Limb (tissue), 2 donors: ENCODE results near the gene RRBP1.

Source experiments
- DNase-seq, 2 donors: peaks; one replicate each; pipeline ENCODE4 v3.0.0-alpha.2; 2016; ENCODE audit errors: extremely low spot score in 2 of 2

The RRBP1 gene

DNA sequence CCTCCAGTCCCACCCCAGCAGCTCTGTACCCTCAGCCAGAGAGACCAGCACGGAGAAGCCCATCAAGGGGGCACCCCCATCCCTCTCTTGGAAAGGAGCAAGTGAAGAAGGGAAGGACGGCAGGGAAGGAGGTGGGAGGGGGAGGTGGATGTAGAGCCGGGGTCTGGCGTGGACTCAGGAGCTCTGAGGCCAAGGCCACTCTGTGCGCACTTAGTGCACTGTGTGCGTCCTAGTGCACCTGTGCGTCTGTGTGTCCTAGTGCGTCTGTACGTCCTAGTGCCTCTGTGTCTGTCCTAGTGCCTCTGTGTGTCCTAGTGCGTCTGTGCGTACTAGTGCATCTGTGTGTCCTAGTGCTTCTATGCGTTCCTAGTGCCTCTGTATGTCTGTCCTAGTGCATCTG, 58.0 kb downstream of the RRBP1 start:
- DNase-seq: peak in 1 of 2 donors; percentile 13

DNA sequence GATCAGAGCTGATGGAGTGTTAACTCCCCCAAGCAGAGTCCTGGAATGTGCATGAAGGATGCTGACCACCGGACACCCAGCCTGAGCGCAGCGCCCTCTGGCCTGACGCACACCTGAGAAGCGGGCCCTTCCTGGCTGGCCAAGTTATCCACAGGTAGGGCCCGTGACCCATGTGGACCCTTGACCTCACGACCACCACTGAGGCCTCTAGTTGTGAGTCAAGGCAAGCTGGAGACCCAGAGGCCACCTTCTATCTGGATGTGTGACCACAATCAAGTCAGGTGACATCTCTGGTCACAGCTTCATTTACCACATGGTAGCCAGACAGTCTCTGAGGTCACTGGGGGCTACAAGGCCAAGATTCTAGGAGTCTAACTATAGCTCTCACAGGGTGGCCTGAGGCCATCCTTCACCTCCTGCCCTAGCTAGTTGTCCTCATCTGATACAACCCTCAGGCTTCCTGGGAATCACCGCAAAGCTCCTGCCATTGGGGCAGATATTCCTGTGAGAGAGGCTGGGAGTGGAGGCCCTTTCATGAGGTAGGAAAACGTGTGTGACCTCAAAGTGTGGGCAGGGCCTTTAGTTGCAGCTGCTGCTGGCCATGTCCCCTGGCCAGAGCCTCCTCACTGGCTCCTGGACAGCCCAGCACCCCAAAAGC, 59.1 kb downstream of the RRBP1 start:
- peak in 1 of 2 donors; percentile 18 for DNase-seq

DNA sequence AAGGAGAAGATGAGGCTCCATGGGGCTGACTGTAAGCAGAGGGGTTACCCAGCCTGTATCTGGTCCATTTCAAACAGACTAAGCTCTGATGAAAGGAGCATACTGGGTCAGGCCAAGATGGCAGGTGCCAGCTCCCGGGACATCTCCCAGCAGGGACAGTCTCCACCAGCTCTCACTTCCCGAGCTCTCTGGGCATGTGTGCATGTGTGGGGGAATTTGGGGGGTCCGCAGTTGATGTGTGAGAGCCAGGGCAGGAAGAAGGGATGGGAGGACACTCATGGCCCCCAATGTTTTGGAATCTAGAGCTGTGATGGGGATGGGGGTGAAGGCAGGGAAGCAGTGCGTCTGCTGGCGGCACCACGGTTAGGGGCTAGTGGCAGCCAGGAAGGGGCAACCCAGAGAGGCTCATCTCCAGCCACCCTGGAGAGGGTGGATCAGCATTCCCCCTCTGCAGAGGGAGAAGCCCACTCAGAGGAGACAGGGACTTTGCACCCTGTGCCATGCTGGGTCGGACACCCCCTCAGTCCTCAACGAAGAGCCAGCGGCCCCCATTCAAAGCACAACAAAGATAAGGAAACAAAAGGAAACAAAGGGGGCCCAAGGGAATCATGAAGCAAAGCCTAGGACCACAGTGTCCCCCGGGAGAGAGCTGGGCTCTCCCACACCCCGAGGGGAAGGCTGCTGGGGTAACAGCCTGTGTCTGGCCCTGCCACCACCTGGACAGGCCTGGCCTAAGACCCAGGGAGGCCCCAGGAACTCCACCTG, 59.8 kb downstream of the RRBP1 start:
- DNase-seq: peak in 1 of 2 donors; percentile 21

DNA sequence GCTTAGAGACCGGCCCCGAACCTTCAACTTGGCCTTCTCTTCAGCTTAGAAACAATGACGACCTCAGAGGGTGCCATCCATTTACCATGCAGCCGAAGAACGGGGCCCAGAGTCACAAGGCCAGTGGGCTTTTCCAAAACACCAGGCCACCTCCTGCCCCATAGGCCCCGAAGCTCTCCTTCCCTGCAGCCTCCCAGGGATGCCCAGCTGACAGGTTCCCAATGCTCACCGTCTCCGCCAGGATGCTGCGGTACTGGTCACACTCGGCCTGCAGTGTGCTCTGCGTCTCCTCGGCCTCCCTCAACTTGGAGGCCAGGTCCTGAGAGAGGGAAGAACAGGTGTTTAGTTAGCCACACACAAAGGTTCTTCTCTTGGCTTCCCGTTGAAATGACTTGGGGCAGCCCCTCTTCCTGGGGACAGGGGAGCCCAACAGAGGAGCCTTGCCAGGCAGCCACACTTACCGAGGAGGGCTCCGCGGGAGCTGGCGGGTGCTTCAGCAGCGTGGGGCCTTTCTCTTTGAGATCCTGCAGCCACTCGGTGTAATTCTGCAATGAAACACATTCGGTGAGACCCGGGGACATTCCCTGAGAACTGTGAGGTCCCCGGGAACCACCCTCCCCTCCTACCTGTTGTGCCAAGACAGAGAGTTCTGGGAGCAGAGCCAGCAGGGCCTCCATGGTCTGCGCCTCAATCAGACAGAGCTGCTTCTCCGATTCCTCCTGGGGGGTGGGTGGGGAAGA, 60.6 kb downstream of the RRBP1 start:
- DNase-seq: peak in 1 of 2 donors; percentile 16

DNA sequence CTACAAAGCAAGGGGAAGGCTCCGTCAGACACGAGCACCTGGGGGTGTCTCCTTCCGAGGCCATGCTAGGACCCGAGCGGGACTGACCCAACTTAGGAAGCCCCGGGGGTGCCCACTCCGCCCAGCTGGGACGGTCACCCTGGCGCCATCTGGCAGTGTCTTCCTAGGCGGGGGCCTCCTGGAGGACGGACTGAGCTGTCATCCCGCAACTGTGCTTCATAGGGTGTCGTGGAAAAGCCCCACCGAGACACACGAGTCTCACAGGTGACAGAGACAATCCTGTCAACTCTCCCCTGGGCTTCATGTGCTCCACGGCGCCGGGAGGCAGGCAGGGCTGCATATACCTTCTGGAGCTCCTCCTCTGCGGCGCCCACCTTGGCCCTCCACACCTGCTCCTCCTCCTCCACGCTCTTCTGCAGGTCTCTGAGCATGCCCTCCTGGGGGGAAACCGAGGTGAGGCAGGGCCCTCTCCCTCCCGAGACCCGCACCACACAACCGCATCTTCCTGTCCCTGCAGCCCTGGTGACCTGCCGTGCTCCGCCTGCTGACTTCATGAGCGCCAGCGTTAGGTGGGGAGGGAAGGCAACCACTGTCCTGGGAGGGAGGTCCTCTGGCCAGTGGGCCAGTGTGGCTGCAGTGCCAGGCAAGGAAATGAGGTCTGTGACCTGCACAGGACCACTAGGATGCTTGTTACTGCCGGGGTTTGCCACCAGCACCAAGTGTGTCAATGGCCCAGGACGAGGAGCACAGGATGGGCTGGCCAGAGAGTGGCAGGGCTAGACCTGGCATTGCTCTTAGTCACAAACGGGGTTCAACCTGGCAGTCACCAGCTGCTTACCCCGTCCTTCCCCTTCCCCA, 61.4 kb downstream of the RRBP1 start:
- peak in 1 of 2 donors; percentile 22 for DNase-seq

DNA sequence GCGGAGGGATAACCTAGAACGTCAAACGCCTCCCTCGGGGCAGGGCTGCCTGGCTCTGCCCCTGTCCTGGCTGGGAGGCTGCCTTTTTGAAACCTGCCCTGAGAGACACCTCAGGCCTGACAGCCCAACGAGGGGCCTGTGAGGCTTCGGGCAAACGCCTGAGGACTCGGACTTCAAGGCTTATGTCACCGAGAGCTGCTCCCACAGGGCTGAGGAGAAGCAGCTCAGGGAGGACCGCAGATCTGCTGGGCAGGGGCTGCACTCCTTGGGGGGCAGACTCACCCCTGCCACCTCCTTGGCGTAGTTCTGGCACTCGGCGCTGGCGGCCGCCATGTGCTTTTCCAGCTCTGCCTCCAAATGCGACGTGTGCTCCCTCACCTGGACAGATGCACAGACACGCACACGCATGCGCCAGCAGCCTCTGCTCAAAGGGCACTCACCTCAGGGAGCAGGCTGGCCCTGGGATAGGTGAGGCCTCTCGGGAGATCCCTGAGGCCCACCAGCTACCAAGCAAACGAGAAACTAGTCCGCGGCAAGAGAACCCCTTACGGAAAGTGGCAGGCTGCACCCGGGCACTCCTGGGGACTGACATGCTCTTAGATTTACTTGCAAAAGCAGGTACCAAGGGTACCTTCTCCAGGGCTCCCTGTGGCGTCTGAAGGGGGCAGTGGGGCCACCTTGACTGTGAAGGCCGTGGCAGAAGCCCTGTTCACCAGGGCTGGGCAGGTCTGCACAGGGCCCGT, 62.5 kb downstream of the RRBP1 start:
- peak in 1 of 2 donors; percentile 28 for DNase-seq

DNA sequence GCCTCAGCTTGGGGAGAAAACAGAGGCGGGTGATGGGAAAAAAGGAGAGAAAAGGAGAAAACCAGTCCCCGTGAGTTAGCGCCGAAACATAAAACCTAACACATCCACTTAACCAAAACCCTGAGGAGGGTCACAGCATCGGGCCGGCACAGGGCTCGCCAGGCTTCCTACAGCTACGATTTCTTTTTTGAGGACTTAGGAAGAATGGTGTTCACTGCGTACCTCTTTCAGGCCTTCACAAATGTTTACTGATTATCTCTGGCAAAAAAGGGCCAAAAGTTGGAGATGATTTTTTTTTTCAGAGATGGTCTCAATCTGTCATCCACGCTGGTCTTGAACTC, 63.4 kb downstream of the RRBP1 start:
- DNase-seq: no peak

DNA sequence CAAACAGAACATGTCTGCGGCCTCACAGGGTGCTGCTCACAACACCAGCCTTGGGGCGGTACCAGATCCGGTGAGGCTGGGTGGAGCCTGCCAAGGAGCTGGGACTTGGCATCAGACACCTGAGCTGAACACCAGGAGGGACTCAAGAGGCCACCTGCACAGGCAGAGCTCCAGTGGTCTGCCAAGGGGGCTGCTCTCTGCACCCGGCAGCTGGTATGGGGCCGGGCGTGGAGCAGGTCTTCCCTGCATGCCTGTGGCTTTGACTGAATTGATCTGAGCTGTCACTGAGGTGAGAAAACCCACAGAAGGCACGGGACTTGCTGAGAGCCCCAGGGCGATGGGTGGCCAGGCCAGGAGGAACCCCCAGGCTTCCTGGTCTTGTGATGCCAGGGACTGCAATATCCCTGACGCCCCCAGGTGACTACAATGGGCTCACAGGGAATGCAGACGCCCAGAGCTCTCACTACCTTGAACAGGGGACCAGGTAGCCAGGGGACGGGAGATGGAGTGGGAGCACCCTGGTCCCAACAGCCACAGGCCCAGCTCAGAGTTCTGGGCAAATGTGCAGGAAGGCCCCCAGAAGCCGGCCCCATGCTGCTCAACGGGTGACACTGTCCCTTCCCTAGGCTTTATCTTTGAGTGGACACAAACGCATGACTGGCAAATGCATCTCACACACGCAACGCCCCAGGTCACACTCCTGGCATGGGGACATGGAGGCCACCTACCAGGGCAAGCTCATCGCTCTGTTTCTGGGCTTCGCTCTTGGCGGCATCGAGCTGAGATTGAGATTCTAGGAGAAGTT, 64.0 kb downstream of the RRBP1 start:
- peak in 1 of 2 donors; percentile 32 for DNase-seq

DNA sequence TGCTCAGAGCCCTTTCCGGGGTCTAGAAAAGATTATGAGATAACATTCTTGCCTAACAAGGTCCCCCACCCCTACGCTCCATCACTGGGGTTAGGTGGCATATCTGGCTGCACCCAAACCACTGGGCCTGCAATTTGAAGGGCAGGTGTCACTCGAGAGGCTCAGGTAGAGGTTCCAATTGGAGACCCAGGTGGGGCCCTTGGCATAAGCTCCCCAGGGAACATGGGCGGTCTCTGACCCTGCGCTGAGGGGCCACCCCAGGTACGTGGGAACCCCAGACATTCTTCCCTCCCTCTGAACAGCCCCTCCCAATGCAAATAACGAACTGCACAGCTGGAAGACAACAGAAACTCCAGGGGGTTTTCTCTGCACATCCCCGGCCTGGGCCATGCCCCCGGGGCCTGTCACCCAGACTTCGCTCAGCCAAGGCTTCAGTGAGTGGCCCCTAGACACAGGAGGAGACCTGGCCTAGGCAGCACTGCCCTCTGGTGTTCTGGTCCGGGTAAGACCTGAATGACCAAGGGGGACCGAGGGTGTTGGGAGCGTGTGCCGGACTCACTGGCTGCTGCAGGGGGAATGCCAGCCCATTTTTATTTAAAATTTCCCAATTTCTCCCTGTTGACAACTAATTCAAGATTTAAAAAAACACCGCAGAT, 64.7 kb downstream of the RRBP1 start:
- DNase-seq: peak in 1 of 2 donors; percentile 73

DNA sequence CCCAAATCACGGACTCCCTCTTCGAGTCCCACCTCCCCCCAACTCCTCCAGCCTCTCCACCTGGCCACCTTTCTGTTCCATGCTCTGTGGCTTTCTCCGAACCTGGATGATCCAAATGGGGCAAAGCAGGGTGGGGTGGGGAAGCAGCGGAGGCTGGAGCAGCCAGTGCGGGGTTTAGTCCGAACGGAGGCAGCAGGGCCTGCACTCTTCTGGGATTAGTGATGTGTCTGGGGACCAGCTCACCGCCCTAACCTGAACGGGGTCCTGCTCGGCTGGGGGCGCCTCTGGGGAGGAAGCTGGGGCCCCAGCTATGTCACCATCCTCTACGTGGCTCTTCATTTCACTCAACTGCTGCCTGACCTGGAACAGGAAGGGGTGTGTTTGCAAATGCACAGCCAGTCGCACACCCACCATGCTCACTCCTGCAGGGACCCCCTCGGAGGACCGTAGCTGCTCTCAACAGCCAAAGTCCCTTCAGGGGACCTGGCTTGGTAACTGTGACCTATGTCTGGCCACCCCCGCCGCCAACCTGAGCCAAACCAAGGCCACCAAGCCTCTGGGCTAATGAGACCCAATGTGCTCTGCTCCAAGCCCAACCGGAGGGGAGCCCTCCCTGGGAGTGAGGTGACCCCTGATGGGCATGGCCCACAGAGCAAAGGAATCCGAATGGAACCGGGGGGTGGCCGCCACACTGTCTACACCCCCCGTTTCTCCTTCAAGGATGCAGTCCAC, 65.4 kb downstream of the RRBP1 start:
- DNase-seq: peak in 1 of 2 donors; percentile 27

DNA sequence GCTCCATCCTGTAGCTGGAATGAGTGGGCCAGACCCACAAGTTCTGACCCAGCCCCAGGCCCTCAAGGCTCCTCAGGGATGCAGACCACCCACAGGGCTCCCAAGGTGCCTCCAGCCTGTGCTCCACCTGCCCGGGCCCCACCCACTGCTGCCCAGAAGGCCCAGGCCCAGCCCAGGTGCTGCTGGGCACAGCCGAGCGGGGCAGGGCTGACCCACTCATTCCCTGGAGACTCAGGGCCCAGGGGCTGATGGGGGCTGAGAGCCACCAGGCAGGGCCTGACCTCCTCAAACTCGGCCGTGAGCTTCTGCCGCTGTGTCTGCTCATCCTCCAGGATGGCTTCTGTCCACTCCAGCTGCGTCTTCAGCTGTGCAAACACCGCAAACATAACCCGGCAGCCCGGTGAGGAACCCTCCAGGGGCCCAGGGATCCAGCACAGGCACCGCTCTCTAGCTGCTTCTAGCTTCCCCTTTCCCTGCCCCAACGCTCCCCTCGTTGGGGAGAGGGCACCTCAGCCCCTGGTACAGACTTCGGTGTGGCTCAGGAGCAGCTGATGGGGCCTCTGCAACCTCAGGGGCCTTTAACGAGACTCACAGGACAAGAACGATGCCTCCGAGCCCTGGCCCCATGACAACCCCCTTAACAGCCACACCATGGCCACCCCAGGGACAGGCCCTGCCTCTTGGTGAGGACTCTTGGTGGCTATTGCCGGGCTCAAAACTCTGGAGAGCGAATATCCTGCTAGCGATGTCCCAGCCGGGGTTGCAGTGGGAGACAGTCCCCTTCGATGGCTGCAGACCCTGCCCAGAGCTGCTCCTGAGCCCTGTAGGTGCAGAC, 66.2 kb downstream of the RRBP1 start:
- DNase-seq: peak in 1 of 2 donors; percentile 43

DNA sequence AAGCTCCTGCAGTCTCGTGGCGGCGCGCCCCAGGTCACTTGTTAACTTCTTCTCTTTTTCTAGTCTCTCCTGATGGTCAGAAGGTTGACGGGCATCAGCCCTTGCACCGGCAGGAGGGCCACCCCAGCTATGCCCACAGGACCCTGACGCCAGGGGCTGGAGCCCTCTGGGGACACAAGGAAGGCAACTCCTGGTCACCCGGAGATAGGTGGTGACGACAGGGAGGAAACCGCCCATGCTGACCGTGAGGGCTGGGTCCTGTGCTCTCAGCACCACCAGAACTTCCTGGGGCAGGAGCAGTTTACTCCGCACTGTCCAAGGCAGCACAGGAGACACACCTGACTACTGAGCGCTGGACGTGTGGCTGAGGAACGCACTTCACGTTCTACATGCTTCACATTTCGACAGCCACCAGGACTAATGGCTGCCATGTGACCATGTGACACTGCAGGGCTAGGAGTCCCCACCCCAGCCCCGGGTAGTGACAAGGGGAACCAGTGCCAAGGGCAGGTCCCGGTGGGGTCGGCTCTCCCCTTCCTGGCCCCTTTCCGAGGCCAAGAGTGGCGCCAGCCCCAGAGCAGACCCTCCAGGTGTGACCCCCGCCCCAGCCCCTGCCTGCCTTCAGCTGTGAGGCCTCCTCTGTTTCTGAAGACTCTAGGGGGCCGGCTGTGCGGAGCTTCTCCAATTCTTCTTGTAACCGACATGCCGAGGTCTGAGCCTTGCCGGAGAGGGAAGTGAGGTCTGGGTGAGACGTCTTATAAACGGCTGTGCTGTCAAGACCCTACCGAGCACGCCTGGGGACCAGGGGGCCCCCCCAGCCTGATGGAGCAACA, 67.0 kb downstream of the RRBP1 start:
- DNase-seq: peak in 1 of 2 donors; percentile 25

DNA sequence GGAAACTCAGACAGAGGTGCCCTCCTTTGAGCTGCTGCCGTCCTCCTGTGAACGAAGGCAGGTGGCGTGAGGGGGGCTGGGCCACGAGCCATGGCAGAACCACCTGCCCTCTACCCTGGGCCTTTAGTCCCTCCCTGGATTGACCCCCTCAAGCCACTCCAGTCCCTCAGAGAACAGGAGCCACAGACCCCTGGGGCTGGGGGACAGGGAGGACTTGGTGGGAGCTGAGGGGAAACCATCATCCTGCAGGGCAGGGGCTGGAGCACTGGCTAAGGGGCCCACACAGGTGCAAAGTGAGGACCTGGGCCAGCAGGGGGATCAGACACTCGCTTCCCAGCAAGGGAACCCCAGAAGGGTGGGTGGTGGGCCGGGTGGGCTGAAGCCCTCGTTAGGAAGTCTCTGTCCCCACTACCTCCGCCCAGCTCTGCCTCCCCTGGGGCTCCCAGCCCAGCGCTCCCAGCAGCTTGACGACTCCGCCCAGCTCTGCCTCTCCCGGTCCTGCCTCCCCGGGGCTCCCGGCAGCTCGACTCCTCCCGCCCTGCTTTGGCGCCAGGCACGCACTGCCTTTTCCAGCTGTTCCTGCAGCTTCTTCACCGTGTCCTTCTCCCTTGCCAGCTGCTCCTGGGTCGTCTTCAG, 67.7 kb downstream of the RRBP1 start:
- peak; percentile 60 to 61 for DNase-seq

DNA sequence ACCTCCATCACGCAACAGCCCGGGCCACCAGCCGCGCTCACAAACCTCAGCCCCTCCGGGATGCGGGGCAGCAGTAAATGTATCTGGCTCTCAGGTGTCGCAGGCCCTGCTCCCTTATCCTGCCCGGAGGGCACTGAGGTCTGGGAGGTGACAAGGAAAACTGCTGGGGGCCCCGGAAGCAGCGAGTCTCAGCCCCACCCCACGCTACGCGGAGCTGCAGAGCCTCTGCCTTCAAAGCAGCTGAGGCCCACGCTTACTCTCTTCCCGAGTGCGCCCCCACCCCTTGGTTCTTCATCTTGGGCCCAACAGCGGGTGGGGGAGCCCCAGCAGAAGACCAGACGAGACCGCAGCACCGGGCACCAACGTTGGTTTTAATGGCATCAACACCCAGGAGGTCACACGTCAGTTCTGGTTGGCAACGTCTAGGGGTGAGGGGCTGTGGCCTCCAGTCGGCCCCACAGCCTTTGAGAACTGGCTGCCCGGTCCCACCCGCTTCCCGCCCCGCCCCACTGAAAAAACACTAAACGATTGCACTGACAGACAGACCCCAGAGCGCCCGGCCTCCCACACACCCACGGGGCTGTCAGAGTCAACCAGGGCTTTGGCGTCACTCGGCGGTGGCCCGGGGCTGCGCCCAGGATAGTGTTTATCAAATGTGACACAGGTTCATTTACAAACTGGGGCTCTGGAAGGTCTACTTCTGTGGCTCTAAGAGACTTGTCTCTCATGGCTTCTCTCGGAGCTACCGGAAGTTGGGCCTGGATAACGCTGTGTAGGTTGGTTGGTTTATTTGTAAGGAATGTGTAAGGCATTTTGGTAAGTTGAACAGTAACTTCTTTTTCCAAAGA, 68.5 kb downstream of the RRBP1 start:
- peak in 1 of 2 donors; percentile 40 for DNase-seq

DNA sequence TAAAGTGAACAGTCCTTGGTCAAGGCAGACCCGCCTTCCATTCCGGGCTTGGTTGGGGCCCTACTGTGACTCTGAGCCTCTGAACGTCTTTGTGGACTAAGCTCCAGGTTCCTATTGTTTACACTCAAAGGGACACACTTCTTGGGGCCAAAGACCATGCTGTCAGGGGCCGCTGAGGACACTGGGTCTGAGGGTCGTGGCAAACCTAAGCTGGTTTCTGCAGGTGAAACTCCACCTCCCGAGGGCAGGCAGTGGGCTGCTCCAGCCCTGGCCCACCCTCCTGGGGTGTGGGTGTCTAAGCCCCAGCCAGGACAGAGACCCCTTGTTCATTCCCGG, 69.1 kb downstream of the RRBP1 start:
- DNase-seq: no peak
